NCI-H1930 (cell line): ENCODE data around the gene SLCO2A1.

Experiments
- DNase-seq, 2 experiments: peaks; one replicate each; lab custom pipeline; 2025; lab: John Stamatoyannopoulos, UW

SLCO2A1 gene

DNA sequence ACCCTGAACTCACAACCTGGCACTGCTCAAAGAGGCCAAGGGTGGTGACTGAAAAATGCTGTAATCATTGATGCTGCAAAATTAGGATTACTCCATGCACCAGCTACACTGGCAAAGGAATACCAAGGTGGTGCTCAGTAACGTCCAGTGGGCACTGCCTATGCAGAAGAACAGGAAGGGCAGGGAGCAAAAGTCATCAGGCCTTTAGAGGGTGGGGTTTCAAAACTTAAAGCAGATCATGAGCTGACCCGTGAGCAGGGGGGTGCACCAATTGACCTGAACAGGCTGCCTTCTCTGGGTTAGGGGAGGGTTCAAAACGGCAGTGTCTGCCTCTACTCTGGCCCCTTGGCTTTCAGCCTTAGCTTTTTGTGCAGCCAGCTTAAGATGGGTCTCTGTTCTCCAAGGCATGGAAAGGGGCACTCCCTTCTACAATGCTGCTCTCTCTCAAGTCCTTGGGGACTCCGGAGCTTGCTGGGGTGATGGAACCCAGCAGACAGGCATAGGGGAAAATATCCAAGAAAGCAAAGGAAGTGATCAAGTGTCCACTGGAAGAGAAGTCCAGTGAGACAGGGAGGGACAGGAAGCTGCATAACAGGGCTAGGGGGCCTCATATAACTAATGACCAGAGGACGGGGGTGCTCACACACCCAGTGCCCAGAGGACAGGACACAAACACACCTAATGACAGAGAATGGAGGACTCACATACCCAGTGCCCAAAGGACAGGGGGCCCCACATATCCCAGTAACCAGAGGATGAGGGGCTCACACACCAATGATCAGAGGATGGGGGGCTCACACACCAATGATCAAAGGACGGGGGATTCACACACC lies 145.5 kb downstream of the SLCO2A1 start:
- no peak for DNase-seq

DNA sequence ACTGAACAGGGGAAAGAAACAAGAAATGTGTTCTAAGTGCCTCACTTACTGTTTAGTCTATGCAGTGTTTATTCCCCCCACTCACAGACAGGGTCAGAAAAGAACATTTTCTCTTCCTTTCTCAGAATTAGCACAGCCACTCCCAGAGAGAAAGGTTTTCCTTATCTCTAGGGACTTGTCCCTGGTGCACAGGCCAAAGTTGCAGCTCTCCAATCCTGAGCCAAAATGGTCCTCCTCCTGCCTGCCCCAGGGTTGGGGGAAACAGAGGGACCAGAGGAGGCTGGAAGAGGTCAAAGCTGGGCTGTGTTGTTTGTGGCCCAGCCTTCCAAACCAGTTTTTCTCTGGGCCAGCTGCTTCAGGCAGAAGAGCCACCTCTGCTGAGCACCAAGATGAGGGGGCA lies 146.1 kb downstream of the SLCO2A1 start:
- DNase-seq = no peak

GRCh38 chr3:133882986-133883586 lies 146.6 kb downstream of the SLCO2A1 start:
- DNase-seq = no peak

DNA sequence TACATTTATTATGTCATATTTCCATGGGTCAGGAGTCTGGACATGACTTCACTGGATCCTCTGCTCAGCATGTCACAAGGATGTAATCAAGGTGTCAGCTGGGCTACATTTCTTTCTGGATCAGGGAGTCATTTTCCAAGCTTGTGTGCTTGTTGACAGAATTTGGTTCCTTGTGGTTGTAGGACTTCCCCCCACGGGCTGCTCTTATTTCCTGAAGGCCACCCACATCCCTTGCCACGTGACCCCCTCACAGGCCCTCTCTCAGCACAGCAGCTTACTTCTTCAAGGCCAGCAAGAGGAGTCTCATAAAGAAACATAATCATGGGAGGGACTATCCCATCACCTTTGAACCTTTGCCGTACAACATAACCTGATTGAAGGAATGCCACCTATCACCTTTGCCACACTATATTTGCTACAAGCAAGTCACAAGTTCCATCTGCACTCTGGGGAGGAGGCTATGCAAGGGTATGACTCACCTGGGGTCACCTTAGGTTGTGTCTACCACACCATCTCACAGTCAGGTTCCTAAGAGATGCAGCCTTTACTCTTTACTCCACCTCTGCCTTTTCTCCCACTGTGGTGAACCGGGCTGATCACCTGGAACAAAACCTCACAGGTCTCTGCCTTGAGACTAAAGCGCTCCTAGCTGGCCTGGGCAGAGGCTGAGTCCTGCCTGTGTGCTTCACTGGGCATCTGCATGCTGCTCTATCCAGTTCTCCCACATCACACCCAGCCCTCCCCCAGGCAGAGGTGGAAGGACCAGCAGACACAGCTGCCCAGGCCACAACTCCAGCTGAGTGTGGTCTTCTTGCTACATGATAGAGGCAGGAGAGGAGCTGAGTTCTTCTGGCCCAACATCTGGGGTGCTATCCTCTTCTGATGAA lies 147.5 kb downstream of the SLCO2A1 start:
- DNase-seq = no peak

DNA sequence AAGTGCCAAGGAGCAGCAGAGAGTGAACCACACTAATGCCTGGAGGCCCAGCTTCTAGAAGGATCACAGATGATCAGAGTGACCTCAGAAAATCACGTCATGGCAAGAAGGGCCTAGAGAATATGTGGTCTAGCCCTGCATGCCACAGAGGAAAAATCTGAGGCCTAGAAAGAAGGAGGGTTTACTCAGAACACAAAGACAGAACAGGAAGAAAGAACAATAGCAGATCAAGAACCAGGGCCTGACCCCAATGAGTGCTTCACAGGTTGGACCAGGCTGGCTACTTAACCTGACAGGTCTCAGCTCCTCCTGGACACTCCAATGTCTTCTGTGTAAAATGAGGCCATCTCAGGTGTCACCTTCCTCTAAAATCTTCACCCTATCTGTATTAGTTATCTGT lies 148.2 kb downstream of the SLCO2A1 start:
- DNase-seq = no peak

DNA sequence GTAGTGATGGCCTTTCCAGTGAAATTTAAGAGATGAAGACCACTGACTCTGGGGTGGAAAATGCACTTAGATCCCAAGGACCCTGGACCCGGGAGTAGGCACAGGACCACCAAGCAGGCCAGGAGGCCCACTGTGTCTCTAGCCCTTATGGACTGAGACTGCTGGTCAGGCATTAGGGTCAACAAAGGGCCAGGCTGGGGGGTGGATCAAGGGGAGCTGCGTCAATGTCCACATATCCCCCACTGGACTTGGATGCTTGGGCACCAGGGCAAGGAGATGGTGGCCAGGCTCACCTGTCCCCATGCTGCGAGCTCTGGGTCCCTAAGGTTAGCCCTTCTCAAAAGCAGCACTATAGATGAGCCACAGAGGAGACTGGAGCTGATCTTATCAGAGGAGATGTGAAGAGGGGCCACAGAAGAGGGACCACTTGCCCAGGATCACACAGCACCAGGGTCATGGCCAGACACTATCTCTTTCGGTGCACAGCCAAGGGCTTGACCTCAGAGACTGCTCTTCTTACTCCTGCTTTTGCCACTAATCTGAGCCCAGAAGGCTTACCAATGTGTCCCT lies 148.8 kb downstream of the SLCO2A1 start:
- DNase-seq = no peak

- no peak for DNase-seq
Measured at GRCh38 chr3:133880287-133880686, 149.4 kb downstream of the SLCO2A1 start.

GRCh38 chr3:133878518-133878917 lies 151.2 kb downstream of the SLCO2A1 start:
- no peak for DNase-seq
